Caco-2 (cell line): Measurements from ENCODE around the gene ZNF615. TPM values are rescaled to one million over a fixed set of nuclear protein-coding genes. Genes with fewer than 3 reads are reported as not detected.
A peak's percentile ranks its signal among the peaks of the same experiment; 100 is the strongest.
"Not testable (repeated sequence)": the region's sequence is repeated elsewhere in the genome, so short reads cannot be mapped to it uniquely, and the experiment has no call there.

Source experiments
- BruUV-seq: library from RNA; stranded (reverse); fragments of 400-500 nt; replicated peaks from 2 replicates; lab custom pipeline; 2021; lab: Mats Ljungman, UMichigan
- CTCF ChIA-PET: fragments of 300-600 bp; sonication (Branson Sonifier 250); formaldehyde crosslinking; loops from one replicate; lab custom pipeline; 2022; ENCODE audit warnings: antibody characterized with exemption; lab: Charles Lee
- POLR2A ChIA-PET: fragments of 300-600 bp; sonication (Branson Sonifier 250); formaldehyde crosslinking; loops from one replicate; lab custom pipeline; 2022; ENCODE audit warnings: antibody characterized with exemption; lab: Charles Lee
- DNase-seq, 2 experiments: peaks; one replicate each; pipeline versions ENCODE4 v3.0.0 to v3.0.0-alpha.2; 2020 to 2022
- H3K27me3 ChIP-seq: replicated peaks from 2 replicates; pipeline ENCODE4 v1.6.0; 2011; ENCODE audit warnings: low read length; ENCODE audit not compliant: control insufficient read depth, insufficient read depth
- H3K36me3 ChIP-seq: 2 replicates; pipeline ENCODE4 v1.5.1; 2011; ENCODE audit warnings: low read length; ENCODE audit not compliant: control insufficient read depth, insufficient read depth
- H3K4me1 ChIP-seq: fragments of 250-450 bp; sonication (Bioruptor Pico); 2 replicates; pipeline ENCODE4 v1.5.1; 2020; ENCODE audit warnings: mild to moderate bottlenecking
- H3K4me3 ChIP-seq: 2 replicates; pipeline ENCODE4 v1.5.1; 2011; ENCODE audit warnings: low read depth, mild to moderate bottlenecking, control low read depth, low read length
- H3K9me3 ChIP-seq: fragments of 250-450 bp; sonication (Bioruptor Pico); 2 replicates; pipeline ENCODE4 v1.5.1; 2020; ENCODE audit warnings: mild to moderate bottlenecking, moderate library complexity
- H3K27ac Mint-ChIP-seq: one replicate; pipeline ENCODE4 v1.8.0; 2022; ENCODE audit warnings: mixed read lengths; ENCODE audit not compliant: unreplicated experiment
- H3K27me3 Mint-ChIP-seq: one replicate; pipeline ENCODE4 v1.8.0; 2022; ENCODE audit warnings: mixed read lengths; ENCODE audit not compliant: insufficient read depth, unreplicated experiment
- H3K36me3 Mint-ChIP-seq: one replicate; pipeline ENCODE4 v1.8.0; 2022; ENCODE audit warnings: mild to moderate bottlenecking, mixed read lengths; ENCODE audit not compliant: insufficient read depth, unreplicated experiment
- H3K4me1 Mint-ChIP-seq: one replicate; pipeline ENCODE4 v1.8.0; 2022; ENCODE audit warnings: low read depth, mixed read lengths; ENCODE audit not compliant: unreplicated experiment
- H3K4me3 Mint-ChIP-seq: one replicate; pipeline ENCODE4 v1.8.0; 2022; ENCODE audit warnings: mild to moderate bottlenecking, moderate library complexity, mixed read lengths; ENCODE audit not compliant: unreplicated experiment
- H3K9me3 Mint-ChIP-seq: one replicate; pipeline ENCODE4 v1.8.0; 2022; ENCODE audit warnings: mixed read lengths; ENCODE audit not compliant: unreplicated experiment
- intact Hi-C: fragments of 100-400 bp; cut with micrococcal nuclease; formaldehyde crosslinking; loops from one replicate; pipeline ENCODE4 v1.10.0; 2022; ENCODE audit not compliant: unreplicated experiment
- total RNA-seq: library from RNA; stranded (reverse); gene quantifications from 2 replicates; pipeline ENCODE4 v1.2.3, GENCODE V29; 2022
- TF ChIP-seq, protein P1 (sequence below), 2 experiments: fragments of 200-600 bp in 1 of 2; IDR thresholded peaks; 1 replicate in 1 of 2; 2 replicates in 1 of 2; pipeline versions ENCODE4 v1.5.1 to v1.8.0; 2011 to 2022; ENCODE audit warnings: antibody characterized with exemption in 1 of 2, control low read depth in 1 of 2, inconsistent platforms in 1 of 2, low read depth in 1 of 2, low read length in 1 of 2, mild to moderate bottlenecking in 1 of 2, moderate library complexity in 1 of 2; ENCODE audit not compliant: insufficient read depth in 1 of 2, severe bottlenecking in 1 of 2, unreplicated experiment in 1 of 2

Gene ZNF615
- total RNA-seq, 1 experiment from 2014 or later: 7.1 TPM

- ChIA-PET POLR2A (interaction anchor here (0.8 kb wide), 1 partner anchor 21 kb away, joined by 5 read pairs; the partner anchor contains the start of gene ZNF615), CTCF (no interaction called here)
- Mint-ChIP-seq H3K27me3 (no peaks in the 10 kb centered on the region), H3K9me3 (peaks cover 46% of the 10 kb centered on the region), H3K36me3 (peaks cover 51% of the 10 kb centered on the region), H3K4me1 (peaks cover 17% of the 10 kb centered on the region), H3K27ac (peak overlapping the region; percentile 93), H3K4me3 (peak overlapping the region; percentile 92)
- no peak for DNase-seq
- BruUV-seq: no TSS peak
- intact Hi-C loops: loop anchor here (1.0 kb wide), 2 partner anchors 20 kb away; partner anchors contain the start of genes ZNF432 and ZNF615
- H3K9me3 ChIP-seq: peaks cover 58% of the 10 kb centered on the region
- peaks cover 11% of the 10 kb centered on the region for H3K36me3 ChIP-seq
- H3K27me3 ChIP-seq: no peaks in the 10 kb centered on the region
- peaks cover 32% of the 10 kb centered on the region for H3K4me1 ChIP-seq
- TF ChIP-seq, protein P1, sequence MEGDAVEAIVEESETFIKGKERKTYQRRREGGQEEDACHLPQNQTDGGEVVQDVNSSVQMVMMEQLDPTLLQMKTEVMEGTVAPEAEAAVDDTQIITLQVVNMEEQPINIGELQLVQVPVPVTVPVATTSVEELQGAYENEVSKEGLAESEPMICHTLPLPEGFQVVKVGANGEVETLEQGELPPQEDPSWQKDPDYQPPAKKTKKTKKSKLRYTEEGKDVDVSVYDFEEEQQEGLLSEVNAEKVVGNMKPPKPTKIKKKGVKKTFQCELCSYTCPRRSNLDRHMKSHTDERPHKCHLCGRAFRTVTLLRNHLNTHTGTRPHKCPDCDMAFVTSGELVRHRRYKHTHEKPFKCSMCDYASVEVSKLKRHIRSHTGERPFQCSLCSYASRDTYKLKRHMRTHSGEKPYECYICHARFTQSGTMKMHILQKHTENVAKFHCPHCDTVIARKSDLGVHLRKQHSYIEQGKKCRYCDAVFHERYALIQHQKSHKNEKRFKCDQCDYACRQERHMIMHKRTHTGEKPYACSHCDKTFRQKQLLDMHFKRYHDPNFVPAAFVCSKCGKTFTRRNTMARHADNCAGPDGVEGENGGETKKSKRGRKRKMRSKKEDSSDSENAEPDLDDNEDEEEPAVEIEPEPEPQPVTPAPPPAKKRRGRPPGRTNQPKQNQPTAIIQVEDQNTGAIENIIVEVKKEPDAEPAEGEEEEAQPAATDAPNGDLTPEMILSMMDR (IDR thresholded peaks at IDR 0.05; ENCODE audit: insufficient read depth in 1 of 2, low read depth in 1 of 2, low read length in 1 of 2, severe bottlenecking in 1 of 2, unreplicated experiment in 1 of 2): no peak
- H3K4me3 ChIP-seq: peak overlapping the region; percentile 79
These were observed 20.7 kb upstream of the ZNF615 start for GRCh38 chr19:52028780-52029123.

GRCh38 chr19:52028027-52028779, 20.2 kb upstream of the ZNF615 start, which contains the start of gene ZNF614:
Gene ZNF614, minus strand, starts transcription at chr19:52028379. Its CDS starts 2,634 bp downstream, at chr19:52025745.
- DNase-seq: peak; percentile 87 to 90
- peaks cover 58% of the 10 kb centered on the region for H3K9me3 ChIP-seq
- Mint-ChIP-seq H3K27me3 (no peaks in the 10 kb centered on the region), H3K36me3 (peaks cover 52% of the 10 kb centered on the region), H3K4me3 (peak within 1 kb of the TSS; percentile 92), H3K27ac (peak within 1 kb of the TSS; percentile 93), H3K4me1 (peaks cover 17% of the 10 kb centered on the region), H3K9me3 (peaks cover 47% of the 10 kb centered on the region)
- intact Hi-C loops: loop anchor here (1.0 kb wide), 2 partner anchors 20 kb away; partner anchors contain the start of genes ZNF432 and ZNF615
- H3K36me3 ChIP-seq: peaks cover 14% of the 10 kb centered on the region
- no peaks in the 10 kb centered on the region for H3K27me3 ChIP-seq
- TF ChIP-seq, protein P1 (IDR thresholded peaks at IDR 0.05; ENCODE audit: insufficient read depth in 1 of 2, low read depth in 1 of 2, low read length in 1 of 2, severe bottlenecking in 1 of 2, unreplicated experiment in 1 of 2): no peak
- no TSS peak for BruUV-seq
- CTCF ChIA-PET: no interaction called here
- H3K4me3 ChIP-seq: peak within 1 kb of the TSS; percentile 79
- peaks cover 32% of the 10 kb centered on the region for H3K4me1 ChIP-seq
- POLR2A ChIA-PET: interaction anchor here (0.8 kb wide), 2 partner anchors 20 to 66 kb away, joined by 3 to 5 read pairs; partner anchors contain the start of gene ZNF615

DNA sequence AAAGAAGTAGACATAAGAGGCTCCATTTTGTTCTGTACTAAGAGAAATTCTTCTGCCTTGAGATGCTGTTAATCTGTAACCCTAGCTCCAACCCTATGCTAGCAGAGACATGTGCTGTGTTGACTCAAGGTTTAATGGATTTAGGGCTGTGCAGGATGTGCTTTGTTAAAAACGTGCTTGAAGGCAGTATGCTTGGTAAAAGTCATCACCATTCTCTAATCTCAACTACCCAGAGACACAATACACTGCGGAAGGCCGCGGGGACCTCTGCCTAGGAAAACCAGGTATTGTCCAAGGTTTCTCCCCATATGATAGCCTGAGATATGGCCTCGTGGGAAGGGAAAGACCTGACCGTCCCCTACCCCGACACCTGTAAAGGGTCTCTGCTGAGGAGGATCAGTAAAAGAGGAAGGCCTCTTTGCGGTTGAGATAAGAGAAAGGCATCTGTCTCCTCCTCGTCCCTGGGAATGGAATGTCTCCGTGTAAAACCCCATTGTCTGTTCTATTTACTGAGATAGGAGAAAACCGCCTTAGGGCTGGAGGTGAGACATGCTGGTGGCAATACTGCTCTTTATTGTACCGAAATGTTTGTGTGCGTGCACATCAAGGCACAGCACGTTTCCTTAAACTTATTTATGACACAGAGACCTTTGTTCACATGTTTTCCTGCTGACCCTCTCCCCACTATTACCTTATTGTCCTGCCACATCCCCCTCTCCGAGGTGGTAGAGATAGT, 18.4 kb upstream of the ZNF615 start:
- Histone ChIP-seq H3K36me3 (peaks cover 17% of the 10 kb centered on the region), H3K9me3 (peaks cover 61% of the 10 kb centered on the region), H3K4me1 (peaks cover 32% of the 10 kb centered on the region)
- POLR2A ChIA-PET, intact Hi-C loops, H3K4me3 ChIP-seq, H3K27me3 Mint-ChIP-seq, H3K27me3 ChIP-seq, CTCF ChIA-PET, BruUV-seq: not testable (repeated sequence)
- DNase-seq: peak in 1 of 2 experiments; percentile 11
- Mint-ChIP-seq H3K4me1 (peaks cover 17% of the 10 kb centered on the region), H3K27ac (peak overlapping the region; percentile 93), H3K9me3 (peaks cover 56% of the 10 kb centered on the region), H3K36me3 (peaks cover 67% of the 10 kb centered on the region), H3K4me3 (peak overlapping the region; percentile 92)

GRCh38 chr19:52024478-52024877, 16.5 kb upstream of the ZNF615 start:
- H3K27ac Mint-ChIP-seq: peak overlapping the region; percentile 76
- H3K27me3 ChIP-seq, H3K4me3 Mint-ChIP-seq, H3K4me3 ChIP-seq, CTCF ChIA-PET, BruUV-seq, H3K27me3 Mint-ChIP-seq, POLR2A ChIA-PET, intact Hi-C loops: not testable (repeated sequence)
- peaks cover 17% of the 10 kb centered on the region for H3K4me1 Mint-ChIP-seq
- Histone ChIP-seq H3K4me1 (peaks cover 32% of the 10 kb centered on the region), H3K9me3 (peaks cover 70% of the 10 kb centered on the region), H3K36me3 (peaks cover 23% of the 10 kb centered on the region)
- H3K36me3 Mint-ChIP-seq: peaks cover 86% of the 10 kb centered on the region
- peaks cover 52% of the 10 kb centered on the region for H3K9me3 Mint-ChIP-seq
- peak; percentile 50 to 53 for DNase-seq
